Endothelial cell of umbilical vein (primary cell): ENCODE data around the gene CD53. TPM values are rescaled to one million over a fixed set of nuclear protein-coding genes. Genes with fewer than 3 reads are reported as not detected.
A peak's percentile ranks its signal among the peaks of the same experiment; 100 is the strongest.
"Not testable (repeated sequence)": the region's sequence is repeated elsewhere in the genome, so short reads cannot be mapped to it uniquely, and the experiment has no call there.

Experiments
- BruUV-seq: library from RNA; stranded (reverse); fragments of 400-500 nt; replicated peaks from 2 replicates; lab custom pipeline; 2021; lab: Mats Ljungman, UMichigan
- CTCF ChIA-PET: fragments of 300-600, 350-600 bp; sonication (Branson Sonifier 250); formaldehyde crosslinking; loops from one replicate; lab custom pipeline; 2021; ENCODE audit warnings: antibody characterized with exemption, inconsistent platforms; lab: Charles Lee
- POLR2A ChIA-PET: fragments of 300-600, 350-600 bp; sonication (Branson Sonifier 250); formaldehyde crosslinking; loops from one replicate; lab custom pipeline; 2021; ENCODE audit warnings: antibody characterized with exemption, inconsistent platforms; lab: Charles Lee
- DNase-seq: peaks from one replicate; pipeline ENCODE4 v3.0.0-alpha.2; 2011; ENCODE audit warnings: low read depth, low spot score
- FAIRE-seq: peaks from 2 replicates; lab custom pipeline; 2011; peaks lifted over from hg19 to GRCh38; lab: Jason Lieb, UNC
- H2AFZ ChIP-seq: 2 replicates; pipeline ENCODE4 v1.6.0; 2012; ENCODE audit warnings: low read depth, low read length, control low read depth, inconsistent platforms
- H3K27ac ChIP-seq: 2 replicates; pipeline ENCODE4 v1.5.1; 2011; ENCODE audit warnings: low read depth, mild to moderate bottlenecking, control low read depth, low read length, moderate library complexity; ENCODE audit not compliant: insufficient read depth
- H3K27me3 ChIP-seq, 2 experiments: 2 replicates each; pipeline versions ENCODE4 v1.6.0 to v1.6.1; 2011; ENCODE audit warnings: low read length in 2 of 2, mixed read lengths in 1 of 2; ENCODE audit not compliant: control insufficient read depth in 2 of 2, insufficient read depth in 2 of 2
- H3K36me3 ChIP-seq, 2 experiments: 2 replicates in 1 of 2; 3 replicates in 1 of 2; pipeline ENCODE4 v1.5.1; 2011; ENCODE audit warnings: low read length in 2 of 2, mild to moderate bottlenecking in 1 of 2, moderate library complexity in 1 of 2; ENCODE audit not compliant: control insufficient read depth in 2 of 2, insufficient read depth in 2 of 2; ENCODE audit errors: extremely low read depth in 1 of 2
- H3K4me1 ChIP-seq: 3 replicates; pipeline ENCODE4 v1.5.1; 2011; ENCODE audit warnings: mild to moderate bottlenecking, low read length; ENCODE audit not compliant: control insufficient read depth, insufficient read depth; ENCODE audit errors: extremely low read depth
- H3K4me2 ChIP-seq: 2 replicates; pipeline ENCODE4 v1.6.1; 2011; ENCODE audit warnings: low read length, control low read depth, mixed read lengths; ENCODE audit not compliant: insufficient read depth
- H3K4me3 ChIP-seq, 3 experiments: fragments of 200-600 bp in 1 of 3; sonication (generic), shearing (Covaris generic) in 1 of 3; replicated peaks in 1 of 3; 2 replicates each; pipeline ENCODE4 v1.5.1; 2011 to 2016; ENCODE audit warnings: control low read depth in 3 of 3, low read length in 3 of 3, mild to moderate bottlenecking in 2 of 3, inconsistent platforms in 1 of 3, low read depth in 1 of 3, moderate library complexity in 1 of 3; ENCODE audit not compliant: insufficient read depth in 1 of 3
- H3K79me2 ChIP-seq: 2 replicates; pipeline ENCODE4 v1.6.0; 2012; ENCODE audit warnings: low read length, inconsistent platforms; ENCODE audit not compliant: control insufficient read depth, insufficient read depth
- H3K9ac ChIP-seq: replicated peaks from 2 replicates; pipeline ENCODE3; 2011; ENCODE audit warnings: low read length, control low read depth; ENCODE audit not compliant: insufficient read depth; ENCODE audit errors: extremely low read depth
- H3K9me1 ChIP-seq: replicated peaks from 3 replicates; pipeline ENCODE4 v1.6.0; 2011; ENCODE audit warnings: mild to moderate bottlenecking, low read length; ENCODE audit not compliant: control insufficient read depth, insufficient read depth; ENCODE audit errors: extremely low read depth
- H3K9me3 ChIP-seq: replicated peaks from 2 replicates; pipeline ENCODE4 v1.5.1; 2012; ENCODE audit warnings: low read length, inconsistent platforms; ENCODE audit not compliant: control insufficient read depth, insufficient read depth
- H4K20me1 ChIP-seq: replicated peaks from 2 replicates; pipeline ENCODE3; 2011; ENCODE audit warnings: mild to moderate bottlenecking, low read length; ENCODE audit not compliant: control insufficient read depth, insufficient read depth; ENCODE audit errors: extremely low read depth
- MYC ChIP-seq: IDR thresholded peaks from one replicate; pipeline ENCODE4 v1.6.1; 2011; ENCODE audit warnings: mild to moderate bottlenecking, low read depth, low read length
- dilution Hi-C: fragments of 300-500 bp; cut with MboI; formaldehyde crosslinking; loops from one replicate; pipeline ENCODE4 v1.15.0; 2019; ENCODE audit warnings: low sequenced_read_pairs; ENCODE audit not compliant: extremely low pct_ligation_motif_present
- intact Hi-C: fragments of 100-400 bp; cut with micrococcal nuclease; formaldehyde crosslinking; loops from one replicate; pipeline ENCODE4 v1.10.0; 2022
- polyA plus RNA-seq, 4 experiments: library from polyadenylated mRNA; depleted of rRNA in 3 of 4; stranded (reverse) in 3 of 4; unstranded in 1 of 4; fragments of >200 nt; gene quantifications; 2 replicates each; pipeline versions ENCODE4 v1.2.1 to v1.2.3, GENCODE V29; 2011 to 2012; ENCODE audit warnings: missing spikeins in 1 of 4
- total RNA-seq: library from RNA; stranded (reverse); gene quantifications from 2 replicates; pipeline ENCODE4 v1.2.3, GENCODE V29; 2021
- TF ChIP-seq, protein P1 (sequence below), 2 donors: IDR thresholded peaks; 1 replicate in 1 of 2; 2 replicates in 1 of 2; pipeline ENCODE4 v1.5.1; 2011; ENCODE audit warnings: low read length in 2 of 2, mild to moderate bottlenecking in 2 of 2, moderate library complexity in 2 of 2, control low read depth in 1 of 2, inconsistent platforms in 1 of 2, low read depth in 1 of 2; ENCODE audit not compliant: insufficient read depth in 1 of 2; ENCODE audit errors: extremely low read depth in 1 of 2

The CD53 gene
- total and polyA plus RNA-seq, 2 donors (not counting 3 experiments of a cell fraction or from before 2014, with no cell fraction given) = 0.35 TPM; not detected in 1

DNA sequence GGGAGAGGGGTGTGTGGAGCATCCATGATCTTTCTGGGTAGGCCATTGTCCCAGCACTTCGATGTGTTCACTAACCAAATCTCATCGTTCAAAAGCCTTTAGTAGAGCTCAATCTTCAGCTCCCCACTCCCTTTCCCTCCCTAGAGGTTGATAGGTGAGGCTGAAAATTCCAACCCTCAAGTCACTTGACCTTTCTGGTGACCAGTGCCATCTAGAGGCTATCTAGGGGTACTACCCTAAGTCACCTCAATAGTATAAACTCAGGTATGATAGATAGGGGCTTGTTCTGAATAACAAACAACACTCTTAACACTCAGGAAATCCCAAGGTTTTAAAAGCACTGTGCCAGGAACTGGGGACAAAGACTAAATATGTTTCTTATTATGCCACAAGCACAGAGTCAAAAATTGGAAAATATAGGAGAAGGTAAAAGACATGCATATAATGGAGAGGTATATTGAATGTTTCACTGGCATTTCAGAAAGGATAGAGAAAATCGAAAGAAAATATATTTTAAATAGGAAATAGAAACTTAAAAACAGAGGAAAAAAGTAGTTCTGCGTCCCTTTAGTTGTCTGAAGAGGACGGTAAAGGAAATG is 42.9 kb upstream of the CD53 start:
- no peak overlapping the region for H2AFZ ChIP-seq
- BruUV-seq = no TSS peak
- H3K4me2 ChIP-seq = no peak overlapping the region
- FAIRE-seq (no peak), DNase-seq (peak; percentile 27)
- TF ChIP-seq MYC = no peak
- TF ChIP-seq, protein P1, sequence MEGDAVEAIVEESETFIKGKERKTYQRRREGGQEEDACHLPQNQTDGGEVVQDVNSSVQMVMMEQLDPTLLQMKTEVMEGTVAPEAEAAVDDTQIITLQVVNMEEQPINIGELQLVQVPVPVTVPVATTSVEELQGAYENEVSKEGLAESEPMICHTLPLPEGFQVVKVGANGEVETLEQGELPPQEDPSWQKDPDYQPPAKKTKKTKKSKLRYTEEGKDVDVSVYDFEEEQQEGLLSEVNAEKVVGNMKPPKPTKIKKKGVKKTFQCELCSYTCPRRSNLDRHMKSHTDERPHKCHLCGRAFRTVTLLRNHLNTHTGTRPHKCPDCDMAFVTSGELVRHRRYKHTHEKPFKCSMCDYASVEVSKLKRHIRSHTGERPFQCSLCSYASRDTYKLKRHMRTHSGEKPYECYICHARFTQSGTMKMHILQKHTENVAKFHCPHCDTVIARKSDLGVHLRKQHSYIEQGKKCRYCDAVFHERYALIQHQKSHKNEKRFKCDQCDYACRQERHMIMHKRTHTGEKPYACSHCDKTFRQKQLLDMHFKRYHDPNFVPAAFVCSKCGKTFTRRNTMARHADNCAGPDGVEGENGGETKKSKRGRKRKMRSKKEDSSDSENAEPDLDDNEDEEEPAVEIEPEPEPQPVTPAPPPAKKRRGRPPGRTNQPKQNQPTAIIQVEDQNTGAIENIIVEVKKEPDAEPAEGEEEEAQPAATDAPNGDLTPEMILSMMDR (IDR thresholded peaks at IDR 0.05; ENCODE audit: extremely low read depth in 1 of 2, insufficient read depth in 1 of 2, low read depth in 1 of 2, low read length in 2 of 2) = peak; percentile 65
- no peaks in the 10 kb centered on the region for H3K9me1 ChIP-seq
- H3K27me3 ChIP-seq = peaks cover 0 to 4% of the 10 kb centered on the region in 2 experiments
- dilution Hi-C loops (no loop called here), intact Hi-C loops (no loop called here)
- CTCF ChIA-PET = interaction anchor here (1.1 to 2.0 kb wide), 2 partner anchors 13 to 47 kb away, joined by 3 to 9 read pairs; no protein-coding TSS in a partner anchor
- H3K4me3 ChIP-seq = no peak overlapping the region
- H3K79me2 ChIP-seq = no peaks in the 10 kb centered on the region
- no peaks in the 10 kb centered on the region for H3K9me3 ChIP-seq
- no peaks in the 10 kb centered on the region for H4K20me1 ChIP-seq
- H3K36me3 ChIP-seq = no peaks in the 10 kb centered on the region
- H3K27ac ChIP-seq = no peak overlapping the region
- H3K4me1 ChIP-seq = no peaks in the 10 kb centered on the region
- POLR2A ChIA-PET = no interaction called here
- H3K9ac ChIP-seq = no peak overlapping the region

DNA sequence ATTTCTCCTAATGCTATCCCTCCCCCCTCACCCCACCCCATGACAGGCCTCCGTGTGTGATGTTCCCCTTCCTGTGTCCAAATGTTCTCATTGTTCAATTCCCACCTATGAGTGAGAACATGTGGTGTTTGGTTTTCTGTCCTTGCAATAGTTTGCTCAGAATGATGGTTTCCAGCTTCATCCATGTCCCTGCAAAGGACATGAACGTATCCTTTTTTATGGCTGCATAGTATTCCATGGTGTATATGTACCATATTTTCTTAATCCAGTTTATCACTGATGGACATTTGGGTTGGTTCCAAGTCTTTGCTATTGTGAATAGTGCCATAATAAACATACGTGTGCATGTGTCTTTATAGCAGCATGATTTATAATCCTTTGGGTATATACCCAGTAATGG is 39.2 kb upstream of the CD53 start:
- H2AFZ ChIP-seq, H3K9me3 ChIP-seq, H4K20me1 ChIP-seq, H3K4me2 ChIP-seq, CTCF ChIA-PET, intact Hi-C loops, H3K36me3 ChIP-seq, FAIRE-seq, POLR2A ChIA-PET, H3K4me3 ChIP-seq, H3K9ac ChIP-seq, H3K4me1 ChIP-seq, H3K79me2 ChIP-seq, dilution Hi-C loops, H3K9me1 ChIP-seq, H3K27me3 ChIP-seq, DNase-seq, H3K27ac ChIP-seq, BruUV-seq: not testable (repeated sequence)
